Muscle of arm (tissue), 12 donors: ENCODE results near the gene FSD1L. TPM values are rescaled to one million over a fixed set of nuclear protein-coding genes. Genes with fewer than 3 reads are reported as not detected.
"Not testable (repeated sequence)": the region's sequence is repeated elsewhere in the genome, so short reads cannot be mapped to it uniquely, and the experiment has no call there.

Experiments
- DNase-seq: peaks from one replicate; pipeline ENCODE4 v3.0.0-alpha.2; 2013
- polyA plus RNA-seq, 12 donors: library from polyadenylated mRNA; unstranded; fragments of 120-200 nt; gene quantifications; one replicate each; pipeline ENCODE4 v1.2.1, GENCODE V29; 2013; ENCODE audit not compliant: insufficient read length in 12 of 12

FSD1L gene
- polyA plus RNA-seq, 12 donors = 7.8 to 24.3 (median 17.2) TPM; not detected in 1

DNA sequence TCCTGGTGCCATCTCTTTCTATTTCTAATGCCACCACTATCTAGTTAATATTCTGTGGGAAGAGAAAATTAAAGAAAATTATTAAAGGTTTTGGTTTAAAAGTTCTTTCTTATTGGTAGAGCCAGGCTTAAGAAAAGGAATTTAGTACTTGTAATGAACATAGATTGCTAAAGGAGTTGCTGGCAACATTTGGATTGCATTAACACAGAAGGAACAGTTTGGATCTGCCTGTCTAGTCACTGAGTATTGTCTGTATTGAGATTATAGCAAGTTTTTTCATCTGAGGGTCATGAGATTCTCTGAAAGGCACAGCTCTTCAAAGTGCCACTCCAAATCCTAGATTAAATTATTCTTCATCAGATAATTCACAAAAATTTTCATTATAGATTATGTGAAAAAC, 32.0 kb downstream of the FSD1L start:
- no peak for DNase-seq

DNA sequence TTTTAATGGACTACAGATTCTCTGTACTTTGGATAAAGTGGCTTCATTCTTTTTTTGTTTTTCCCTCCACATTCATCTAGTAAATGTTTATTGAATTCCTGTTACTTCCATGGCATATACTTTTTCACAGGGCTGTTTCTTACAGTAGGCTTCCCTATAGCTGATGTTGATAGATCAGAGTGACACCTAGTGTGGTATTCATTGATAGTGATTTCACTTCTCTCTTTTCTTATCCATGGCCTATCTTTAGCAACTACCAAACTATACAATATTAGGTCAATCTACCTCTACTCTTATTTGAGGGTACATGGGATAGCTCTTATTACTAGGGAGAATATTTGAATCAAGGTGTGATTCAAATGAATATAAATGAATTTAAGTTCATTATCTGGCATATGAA, 35.8 kb downstream of the FSD1L start:
- no peak for DNase-seq

DNA sequence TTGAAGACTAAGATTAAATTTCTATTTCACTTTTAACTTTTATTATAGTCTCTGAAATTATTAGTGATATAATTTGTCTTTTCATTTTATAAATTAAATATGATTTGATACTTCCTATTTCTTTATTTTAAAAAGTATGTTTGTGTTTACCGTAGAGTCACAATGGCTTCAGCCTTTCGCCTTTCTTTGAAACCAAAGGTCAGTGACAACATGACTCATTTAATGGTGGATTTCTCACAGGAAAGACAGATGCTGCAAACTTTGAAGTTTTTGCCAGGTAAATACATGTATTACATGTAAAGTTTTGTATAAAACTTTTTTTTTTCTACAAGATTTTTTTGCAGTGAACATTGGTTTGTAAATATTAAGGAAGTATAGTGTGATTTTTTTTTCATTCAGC, 36.4 kb downstream of the FSD1L start:
- no peak for DNase-seq

DNA sequence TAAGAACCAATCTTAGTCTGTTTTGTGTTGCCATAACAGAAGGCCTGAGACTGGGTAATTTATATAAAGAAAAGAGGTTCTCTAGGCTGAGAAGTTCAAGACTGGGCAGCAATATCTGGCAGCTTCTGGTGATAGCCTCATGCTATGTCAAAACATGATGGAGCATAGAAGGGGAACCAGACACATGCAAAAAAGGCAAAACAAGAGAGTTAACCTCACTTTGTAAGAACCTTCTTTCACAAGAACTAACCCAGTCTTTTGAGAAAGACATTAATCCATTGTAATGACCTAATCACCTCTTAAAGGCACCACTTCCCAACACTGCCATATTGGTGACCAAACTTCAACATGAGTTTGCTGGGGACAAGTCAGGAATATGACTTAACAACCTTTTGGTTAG, 37.3 kb downstream of the FSD1L start:
- no peak for DNase-seq

DNA sequence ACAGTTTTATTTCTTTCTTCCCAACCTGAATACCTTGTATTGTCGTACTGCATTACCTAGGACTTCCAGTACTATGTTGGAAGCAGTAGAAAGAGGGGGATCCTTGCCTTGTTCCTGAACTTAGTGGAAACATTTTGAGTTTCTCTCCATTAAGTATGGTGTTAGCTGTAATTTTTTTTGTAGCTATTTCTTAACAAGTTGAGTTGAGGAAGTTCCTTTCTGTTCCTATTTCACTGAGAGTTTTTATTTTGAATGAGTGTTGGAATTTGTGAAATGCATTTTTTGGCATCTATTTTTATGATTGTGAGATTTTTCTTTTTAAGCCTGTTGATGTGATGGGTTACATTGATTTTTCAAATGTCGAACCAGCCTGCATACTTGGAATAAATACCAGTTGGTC, 49.0 kb downstream of the FSD1L start:
- no peak for DNase-seq

DNA sequence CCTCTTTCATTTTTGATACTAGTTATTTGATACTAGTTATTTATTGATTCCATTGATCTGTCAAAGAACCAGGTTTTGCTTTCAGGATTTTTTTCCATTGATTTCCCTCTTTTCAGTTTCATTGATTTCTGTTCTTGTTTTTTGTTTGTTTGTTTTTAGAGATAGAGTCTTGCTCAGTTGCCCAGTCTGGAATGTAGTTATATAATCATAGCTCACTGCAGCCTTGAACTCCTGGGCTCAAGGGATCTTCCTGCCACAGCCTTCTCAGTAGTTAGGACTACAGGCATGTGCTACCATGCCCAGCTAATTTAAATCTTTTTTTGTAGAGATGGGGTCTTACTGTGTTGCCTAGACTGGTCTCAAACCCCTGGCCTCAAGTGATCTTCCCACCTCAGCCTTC, 49.9 kb downstream of the FSD1L start:
- DNase-seq = no peak

DNA sequence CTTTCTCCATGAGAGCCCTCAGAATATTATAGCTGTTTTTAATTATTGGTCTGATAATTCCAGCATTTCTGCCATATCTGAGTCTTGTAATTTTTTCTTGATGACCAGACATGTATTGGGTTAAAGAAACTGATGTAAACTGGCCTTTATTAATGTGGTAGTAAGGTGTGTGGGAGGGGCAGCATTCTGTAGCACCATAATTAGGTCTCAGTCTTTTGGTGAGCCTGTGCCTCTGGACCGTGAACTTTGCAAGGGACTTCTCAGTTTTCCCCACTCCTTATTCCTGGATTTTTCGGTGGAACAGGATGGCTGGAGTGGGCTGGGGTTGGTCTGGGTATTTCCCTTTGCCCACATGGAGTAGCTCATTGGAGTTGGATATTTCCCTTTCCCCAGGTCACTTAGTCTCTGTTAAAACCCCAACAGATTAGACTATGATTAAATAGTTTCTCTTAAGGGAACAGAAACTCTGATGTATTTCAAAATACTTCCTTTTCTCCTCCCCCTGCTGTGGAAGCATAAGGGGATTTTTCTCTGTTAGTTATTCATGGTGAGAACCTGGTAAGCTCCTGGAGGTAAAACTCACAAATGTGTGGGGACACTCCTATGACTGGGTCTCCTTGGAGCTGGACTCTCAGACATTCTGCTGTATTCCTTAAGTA, 52.4 kb downstream of the FSD1L start:
- DNase-seq = no peak

DNA sequence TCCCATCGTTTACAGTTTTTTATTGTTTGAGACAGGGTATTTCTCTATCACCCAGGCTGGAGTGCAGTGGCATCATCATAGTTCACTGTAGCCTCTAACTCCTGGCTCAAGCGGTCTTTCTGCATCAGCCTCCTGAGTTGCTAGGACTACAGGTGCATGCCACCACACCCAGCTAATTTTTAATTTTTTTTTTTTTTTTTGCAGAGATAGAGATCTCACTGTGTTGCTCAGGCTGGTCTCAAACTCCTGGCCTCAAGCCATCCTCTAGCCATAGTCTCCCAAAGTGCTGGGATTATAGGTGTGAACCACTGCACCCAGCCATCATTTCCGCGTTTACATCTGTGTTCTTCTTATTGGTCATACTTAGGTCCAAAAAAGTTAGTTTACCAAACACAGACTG, 53.6 kb downstream of the FSD1L start:
- no peak for DNase-seq

DNA sequence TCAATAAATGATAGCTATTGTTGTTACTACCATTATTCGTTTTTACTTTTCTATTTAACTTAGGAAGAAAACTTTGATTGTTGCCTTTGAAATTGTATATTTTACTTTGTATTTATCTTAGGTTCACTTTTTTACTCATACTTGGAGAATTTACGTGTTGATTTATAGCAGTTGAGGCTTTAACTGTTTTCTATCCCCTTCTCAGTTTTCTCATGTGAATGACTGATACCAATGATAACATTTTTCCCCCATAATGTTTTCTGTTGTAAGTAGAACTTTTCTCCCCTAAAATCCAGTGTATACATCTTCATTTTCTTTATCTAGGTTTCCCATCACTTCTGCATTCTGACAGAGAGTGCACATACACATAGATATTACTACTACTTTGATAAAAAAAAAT, 54.4 kb downstream of the FSD1L start:
- no peak for DNase-seq

DNA sequence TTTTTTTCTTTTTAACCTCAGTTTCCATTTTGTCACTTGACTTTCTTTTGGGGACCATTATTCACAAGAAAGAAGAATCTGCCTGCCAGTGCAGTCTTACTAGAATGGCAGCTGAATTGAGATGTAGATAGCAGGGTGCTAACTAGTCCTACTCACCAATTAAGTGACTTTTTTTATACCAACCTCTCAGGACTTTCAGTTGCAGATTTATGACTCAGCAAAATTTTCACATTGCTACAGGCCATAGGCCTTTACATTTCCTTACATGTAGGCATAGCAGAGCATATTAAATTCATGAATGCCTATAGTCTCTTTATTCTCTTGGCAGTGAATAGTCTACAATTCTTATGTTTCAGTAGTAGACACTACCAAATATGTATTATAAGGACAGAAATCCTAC, 56.0 kb downstream of the FSD1L start:
- DNase-seq = no peak

DNA sequence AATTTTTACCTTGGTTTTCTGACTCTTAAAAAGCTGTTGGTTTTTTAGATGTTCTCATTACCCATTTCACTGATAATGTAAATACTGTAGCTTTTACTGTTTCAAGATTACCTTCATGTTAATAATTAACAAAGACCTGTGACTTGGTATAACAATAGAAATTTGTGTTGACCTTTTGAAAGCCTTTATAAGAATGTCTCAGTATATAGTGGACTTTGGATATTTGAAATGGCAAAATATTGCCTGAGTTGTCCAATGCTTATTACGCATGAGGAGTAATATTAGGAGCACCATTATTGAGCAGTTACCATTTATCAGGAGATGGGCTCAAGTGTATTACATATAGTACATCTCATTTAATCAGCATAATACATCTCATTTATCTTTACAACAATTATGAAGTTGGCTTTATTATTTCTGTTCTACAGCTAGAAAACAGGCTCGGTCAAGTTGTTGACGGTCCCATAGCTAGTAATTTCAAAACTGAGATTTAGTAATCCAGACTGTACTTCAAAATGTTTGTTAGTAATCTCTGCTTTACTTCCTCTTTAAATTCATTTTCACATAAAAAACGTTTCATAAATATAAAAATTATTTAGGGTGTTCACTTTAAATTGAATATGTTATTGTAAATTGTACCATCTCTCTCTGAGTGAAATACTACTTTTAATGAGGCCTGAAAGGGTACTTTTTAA, 59.4 kb downstream of the FSD1L start:
- DNase-seq = no peak

DNA sequence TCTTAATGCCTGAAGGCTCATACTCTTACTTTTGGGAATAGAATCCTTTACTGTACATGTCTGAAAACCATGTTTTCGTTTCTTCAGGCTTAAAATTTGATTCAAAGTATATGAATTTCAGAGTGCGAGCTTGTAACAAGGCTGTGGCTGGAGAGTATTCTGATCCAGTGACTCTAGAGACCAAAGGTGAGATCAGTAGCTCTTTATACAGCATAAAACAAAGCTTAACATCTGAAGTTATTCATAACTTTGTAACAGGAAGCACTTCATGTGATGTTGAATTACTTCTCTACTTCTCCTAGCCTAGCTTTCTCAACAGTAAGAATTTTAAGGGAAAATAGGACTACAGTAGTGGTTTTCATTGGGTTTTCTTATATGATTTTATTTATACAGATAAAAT, 60.7 kb downstream of the FSD1L start:
- DNase-seq = no peak

DNA sequence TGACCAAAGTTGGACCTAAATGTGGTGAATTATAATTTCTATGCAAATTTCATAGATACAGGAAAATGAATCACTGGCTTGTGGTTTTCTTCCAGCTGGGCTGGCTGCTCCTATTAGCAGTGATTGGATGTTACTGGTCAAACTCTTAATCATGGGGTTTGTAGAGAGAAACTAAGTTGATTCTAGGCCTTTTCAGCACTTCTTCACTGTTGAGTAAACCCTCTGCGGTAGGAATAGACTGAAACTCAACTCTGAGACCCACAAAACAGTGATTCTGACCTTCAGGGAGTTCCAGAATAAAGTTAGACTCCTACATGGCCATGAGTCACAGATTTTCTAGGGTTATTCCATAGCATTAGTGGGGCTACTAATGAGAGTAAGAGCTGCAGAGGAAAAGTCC, 62.2 kb downstream of the FSD1L start:
- DNase-seq = no peak

DNA sequence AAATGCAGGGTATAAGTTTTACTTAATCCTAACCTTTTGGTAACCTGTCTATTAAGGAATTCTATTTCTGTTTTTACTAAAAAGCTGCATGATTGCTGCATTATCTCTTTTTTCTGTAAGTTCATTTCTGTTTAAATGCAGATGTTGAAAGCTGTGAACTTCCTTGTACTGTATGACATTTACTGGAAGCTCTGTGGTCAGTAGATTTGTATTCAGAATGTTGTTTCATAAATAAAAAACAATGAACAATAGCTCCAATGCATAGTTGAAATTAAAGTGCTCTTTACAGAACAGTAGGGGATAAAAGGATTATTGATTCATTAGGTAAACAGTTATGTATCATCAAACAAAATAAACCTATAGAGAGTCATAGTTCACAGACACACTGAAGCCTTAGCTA, 63.6 kb downstream of the FSD1L start:
- no peak for DNase-seq

DNA sequence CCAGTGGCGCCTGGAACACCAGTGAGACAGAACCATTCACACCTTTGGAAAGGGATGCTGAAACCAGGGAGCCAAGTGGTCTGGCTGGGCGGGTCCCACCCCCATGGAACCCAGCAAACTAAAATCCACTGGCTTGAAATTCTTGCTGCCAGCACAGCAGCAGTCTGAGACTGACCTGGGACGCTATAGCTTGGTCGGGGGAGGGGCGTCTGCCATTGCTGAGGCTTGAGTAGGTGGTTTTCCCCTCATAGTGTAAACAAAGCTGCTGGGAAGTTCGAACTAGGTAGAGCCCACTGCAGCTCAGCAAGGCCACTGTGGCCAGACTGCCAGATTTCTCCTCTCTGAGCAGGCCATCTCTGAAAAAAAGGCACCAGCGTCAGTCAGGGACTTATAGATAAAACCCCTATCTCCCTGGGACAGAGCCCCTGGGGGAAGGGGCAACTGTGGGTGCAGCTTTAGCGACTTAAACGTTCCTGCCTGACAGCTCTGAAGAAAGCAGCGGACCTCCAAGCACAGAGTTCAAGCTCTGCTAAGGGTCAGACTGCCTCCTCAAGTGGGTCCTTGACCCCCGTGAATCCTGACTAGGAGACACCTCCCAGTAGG, 68.1 kb downstream of the FSD1L start:
- no peak for DNase-seq

DNA sequence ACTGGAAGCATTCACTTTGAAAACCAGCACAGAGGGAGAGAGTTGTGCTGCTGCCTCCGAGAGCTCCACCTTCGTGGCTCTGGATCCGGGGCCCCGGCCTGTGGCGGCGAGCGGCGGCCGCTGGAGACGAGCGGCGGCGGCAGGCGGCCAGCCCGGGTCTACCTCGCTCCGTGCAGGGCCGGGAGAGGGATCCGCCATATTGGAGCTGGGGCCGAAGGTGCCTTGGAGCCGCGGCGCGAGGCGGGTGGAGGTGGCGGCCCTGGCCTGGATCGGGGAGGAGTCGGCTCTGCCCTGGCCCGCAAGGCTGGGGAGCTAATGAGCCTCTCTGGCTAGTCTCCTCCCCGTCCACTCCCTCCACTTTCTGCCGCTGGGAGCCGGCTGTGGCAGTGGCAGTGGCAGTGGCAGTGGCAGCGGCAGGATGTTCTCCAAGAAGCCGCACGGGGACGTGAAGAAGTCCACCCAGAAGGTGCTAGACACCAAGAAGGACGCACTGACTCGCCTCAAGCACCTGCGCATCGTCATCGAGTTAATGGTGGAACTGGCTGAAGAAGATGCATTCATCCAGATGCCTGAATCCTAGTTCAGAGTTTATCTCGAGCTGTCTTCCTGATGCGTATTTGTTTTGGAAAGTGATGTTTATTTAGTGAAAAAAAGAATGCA, 72.0 kb downstream of the FSD1L start:
- DNase-seq = not testable (repeated sequence)

DNA sequence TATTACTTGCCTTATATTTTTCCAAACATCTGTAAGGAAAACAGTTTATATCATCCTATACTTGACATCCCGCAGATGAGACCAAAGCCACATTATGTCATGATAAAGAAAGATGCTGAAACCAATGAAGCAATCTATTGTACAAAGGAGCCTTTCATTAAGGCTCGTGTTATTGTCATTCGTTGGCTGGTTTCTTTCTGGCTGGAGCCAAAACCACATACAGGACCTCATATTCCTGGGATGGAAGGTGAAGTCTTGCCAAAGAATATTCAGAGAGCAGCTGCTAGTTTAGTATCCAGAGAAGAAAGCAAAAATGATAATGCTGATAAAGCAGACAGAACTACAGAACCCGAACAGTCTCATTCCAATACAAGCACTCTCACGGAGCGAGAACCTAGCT, 73.2 kb downstream of the FSD1L start:
- not testable (repeated sequence) for DNase-seq

DNA sequence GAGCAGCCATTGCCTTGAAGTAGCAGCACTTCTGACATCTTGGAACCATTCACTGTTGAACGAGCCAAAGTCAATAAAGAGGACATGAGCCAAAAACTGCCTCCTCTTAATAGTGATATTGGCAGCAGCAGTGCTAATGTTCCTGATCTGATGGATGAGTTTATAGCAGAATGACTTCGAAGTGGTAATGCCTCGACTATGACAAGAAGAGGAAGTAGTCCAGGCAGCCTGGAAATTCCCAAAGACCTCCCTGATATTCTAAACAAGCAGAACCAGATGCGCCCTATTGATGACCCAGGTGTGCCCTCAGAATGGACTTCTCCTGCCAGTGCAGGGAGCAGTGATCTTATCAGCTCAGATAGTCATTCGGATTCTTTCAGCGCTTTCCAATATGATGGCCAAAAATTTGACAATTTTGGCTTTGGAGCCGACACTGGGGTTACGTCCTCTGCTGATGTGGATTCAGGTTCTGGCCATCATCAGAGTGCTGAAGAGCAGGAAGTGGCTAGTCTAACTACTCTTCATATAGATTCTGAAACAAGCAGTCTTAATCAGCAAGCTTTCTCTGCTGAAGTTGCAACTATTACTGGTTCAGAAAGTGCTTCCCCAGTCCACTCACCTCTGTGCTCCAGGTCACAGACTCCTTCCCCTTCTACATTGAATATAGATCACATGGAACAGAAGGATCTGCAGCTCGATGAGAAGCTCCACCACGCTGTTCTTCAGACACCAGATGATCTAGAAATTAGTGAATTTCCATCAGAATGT, 75.0 kb downstream of the FSD1L start:
- DNase-seq = not testable (repeated sequence)

DNA sequence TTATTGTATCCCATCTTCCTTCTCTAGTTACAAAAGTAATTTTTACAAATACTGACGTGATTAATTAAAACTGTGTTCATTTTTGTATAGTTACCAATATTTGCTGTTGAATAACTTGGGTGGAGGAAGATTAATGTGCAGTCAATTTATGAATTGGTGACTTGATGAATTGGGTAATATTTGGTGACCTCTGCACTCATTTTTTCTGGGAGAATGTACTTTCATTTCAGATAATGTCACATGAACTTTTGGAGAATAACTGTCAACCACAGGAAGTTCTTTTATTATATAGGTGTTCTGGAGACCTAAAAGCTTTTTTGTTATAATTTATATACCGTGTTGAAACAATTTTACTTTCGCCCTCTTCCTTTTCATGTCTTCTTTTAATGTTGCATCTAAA, 83.7 kb downstream of the FSD1L start:
- DNase-seq = no peak

DNA sequence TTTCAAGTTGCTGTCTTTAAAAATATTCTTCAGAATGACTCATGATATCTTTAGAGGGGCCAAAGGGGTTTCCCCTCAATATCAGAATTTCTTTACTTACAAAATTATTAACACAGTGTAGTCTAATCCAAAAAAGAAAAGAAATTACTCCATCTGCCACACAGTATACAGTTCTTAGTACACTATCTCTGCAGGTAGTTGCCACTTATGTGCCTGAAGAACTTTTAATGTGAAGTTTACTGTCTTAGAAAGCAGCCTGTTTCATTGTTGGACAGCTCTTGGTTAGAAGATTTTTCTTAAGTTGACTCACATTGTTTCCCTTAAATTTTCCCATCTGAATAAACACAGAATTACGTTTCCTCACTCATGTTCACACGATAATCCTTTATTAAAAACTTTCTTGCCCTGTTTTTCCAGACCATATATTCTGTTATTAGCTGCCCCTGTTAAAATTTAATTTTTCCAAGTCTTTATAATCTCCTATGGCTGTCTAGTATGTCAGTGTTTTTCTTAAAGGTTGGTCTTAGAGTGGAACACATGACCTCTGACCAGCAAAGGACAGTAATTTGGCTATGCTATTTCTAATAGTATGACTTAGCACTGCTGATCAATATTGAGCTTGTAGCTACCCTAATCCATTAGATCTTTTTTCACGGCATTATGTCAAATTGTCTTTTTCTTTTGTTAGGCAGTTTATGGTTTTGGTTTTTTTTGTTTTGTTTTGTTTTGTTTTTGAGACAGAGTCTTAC, 88.3 kb downstream of the FSD1L start:
- DNase-seq = no peak

DNA sequence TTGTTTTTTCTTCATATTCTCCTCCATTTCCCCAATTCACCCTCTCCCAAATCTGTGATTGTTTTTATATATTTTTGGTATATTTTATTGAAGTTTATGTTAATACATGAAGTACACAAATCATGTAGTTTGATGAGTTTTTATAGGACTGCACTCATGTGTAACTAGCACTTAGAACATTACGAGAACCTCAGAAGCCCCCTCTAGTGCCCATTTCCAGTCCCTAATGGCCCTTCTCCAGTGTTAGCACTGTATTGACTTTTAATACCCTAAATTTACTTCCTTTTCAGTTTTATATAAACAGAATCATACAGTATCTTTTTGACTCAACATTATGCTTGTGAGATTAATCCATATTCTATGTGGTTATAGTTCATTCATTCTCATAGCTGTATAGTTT, 91.6 kb downstream of the FSD1L start:
- no peak for DNase-seq
